ENCODE data around the gene GLIS1. TPM values are rescaled to one million over a fixed set of nuclear protein-coding genes. Genes with fewer than 3 reads are reported as not detected.

Gene GLIS1
- total RNA-seq, 1 donor from 2014 or later = 1.6 TPM

- H3K36me3 Mint-ChIP-seq = no peaks in the 10 kb centered on the region
- H3K9me3 Mint-ChIP-seq = no peaks in the 10 kb centered on the region
- peaks cover 15% of the 10 kb centered on the region for H3K27me3 Mint-ChIP-seq (ENCODE audit: low read depth)
- H3K4me3 Mint-ChIP-seq = no peak overlapping the region
- DNase-seq (ENCODE audit: low spot score in 2 of 2, unreplicated experiment in 2 of 2) = no peak
- no peak for TF ChIP-seq CTCF (IDR thresholded peaks at IDR 0.05; ENCODE audit: unreplicated experiment)
- peaks cover 14% of the 10 kb centered on the region for H3K4me1 Mint-ChIP-seq
- no peak overlapping the region for H3K27ac Mint-ChIP-seq
Observed at GRCh38 chr1:53473463-53473862, 265.5 kb downstream of the GLIS1 start.

- no peaks in the 10 kb centered on the region for H3K36me3 Mint-ChIP-seq
- no peak for TF ChIP-seq CTCF (IDR thresholded peaks at IDR 0.05; ENCODE audit: unreplicated experiment)
- H3K27ac Mint-ChIP-seq = no peak overlapping the region
- no peaks in the 10 kb centered on the region for H3K9me3 Mint-ChIP-seq
- peaks cover 4% of the 10 kb centered on the region for H3K4me1 Mint-ChIP-seq
- peaks cover 4% of the 10 kb centered on the region for H3K27me3 Mint-ChIP-seq (ENCODE audit: low read depth)
- H3K4me3 Mint-ChIP-seq = no peak overlapping the region
- no peak for DNase-seq (ENCODE audit: low spot score in 2 of 2, unreplicated experiment in 2 of 2)
Observed at GRCh38 chr1:53471000-53471399, 268.0 kb downstream of the GLIS1 start.

- TF ChIP-seq CTCF (IDR thresholded peaks at IDR 0.05; ENCODE audit: unreplicated experiment) = no peak
- Mint-ChIP-seq H3K4me3 (no peak overlapping the region), H3K27ac (no peak overlapping the region), H3K27me3 (ENCODE audit: low read depth) (no peaks in the 10 kb centered on the region), H3K4me1 (peaks cover 4% of the 10 kb centered on the region), H3K36me3 (no peaks in the 10 kb centered on the region), H3K9me3 (no peaks in the 10 kb centered on the region)
- DNase-seq (ENCODE audit: low spot score in 2 of 2, unreplicated experiment in 2 of 2) = no peak
Observed at GRCh38 chr1:53470584-53470983, 268.4 kb downstream of the GLIS1 start.

- no peak overlapping the region for H3K4me3 Mint-ChIP-seq
- no peaks in the 10 kb centered on the region for H3K36me3 Mint-ChIP-seq
- peaks cover 4% of the 10 kb centered on the region for H3K4me1 Mint-ChIP-seq
- peak in 1 of 2 experiments; percentile 61 for DNase-seq (ENCODE audit: low spot score in 2 of 2, unreplicated experiment in 2 of 2)
- H3K27ac Mint-ChIP-seq = no peak overlapping the region
- H3K9me3 Mint-ChIP-seq = no peaks in the 10 kb centered on the region
- H3K27me3 Mint-ChIP-seq (ENCODE audit: low read depth) = no peaks in the 10 kb centered on the region
- TF ChIP-seq CTCF (IDR thresholded peaks at IDR 0.05; ENCODE audit: unreplicated experiment) = peak; percentile 66
Observed at GRCh38 chr1:53470155-53470554, 268.8 kb downstream of the GLIS1 start.

- no peak for TF ChIP-seq CTCF (IDR thresholded peaks at IDR 0.05; ENCODE audit: unreplicated experiment)
- peaks cover 4% of the 10 kb centered on the region for H3K4me1 Mint-ChIP-seq
- H3K36me3 Mint-ChIP-seq = no peaks in the 10 kb centered on the region
- H3K9me3 Mint-ChIP-seq = no peaks in the 10 kb centered on the region
- no peak overlapping the region for H3K4me3 Mint-ChIP-seq
- no peak overlapping the region for H3K27ac Mint-ChIP-seq
- DNase-seq (ENCODE audit: low spot score in 2 of 2, unreplicated experiment in 2 of 2) = no peak
- no peaks in the 10 kb centered on the region for H3K27me3 Mint-ChIP-seq (ENCODE audit: low read depth)
Observed at GRCh38 chr1:53469373-53469772, 269.6 kb downstream of the GLIS1 start.

GRCh38 chr1:53468374-53468773, 270.6 kb downstream of the GLIS1 start:
- no peak for TF ChIP-seq CTCF (IDR thresholded peaks at IDR 0.05; ENCODE audit: unreplicated experiment)
- Mint-ChIP-seq H3K9me3 (no peaks in the 10 kb centered on the region), H3K4me1 (peaks cover 4% of the 10 kb centered on the region), H3K27ac (no peak overlapping the region), H3K4me3 (no peak overlapping the region), H3K36me3 (no peaks in the 10 kb centered on the region), H3K27me3 (ENCODE audit: low read depth) (no peaks in the 10 kb centered on the region)
- DNase-seq (ENCODE audit: low spot score in 2 of 2, unreplicated experiment in 2 of 2) = no peak

Data from mesothelial cell of epicardium (in vitro differentiated cells).